Central memory CD4-positive, alpha-beta T cell (primary cell): ENCODE results near the gene GLRX3.
A peak's percentile ranks its signal among the peaks of the same experiment; 100 is the strongest.
"Not testable (repeated sequence)": the region's sequence is repeated elsewhere in the genome, so short reads cannot be mapped to it uniquely, and the experiment has no call there.

Experiments used
- DNase-seq: peaks from one replicate; pipeline ENCODE4 v3.0.0; 2022
- total RNA-seq, 3 experiments: gene quantifications; one replicate each; lab custom pipeline; 2026; lab: John Stamatoyannopoulos, UW

Gene GLRX3
- total RNA-seq, result 39.4 to 181 (median 49.4) reads per million in 3 experiments

GRCh38 chr10:130136226-130137089 is at the start of gene GLRX3:
GLRX3 (plus strand) TSS chr10:130136391; CDS start chr10:130136421, 30 bp downstream.
- peak; percentile 84 for DNase-seq

- not testable (repeated sequence) for DNase-seq
These were observed 45.6 kb upstream of the GLRX3 start for GRCh38 chr10:130090565-130090964.

- DNase-seq, result no peak
These were observed 36.8 kb upstream of the GLRX3 start for GRCh38 chr10:130099344-130099743.

- no peak for DNase-seq
These were observed 30.5 kb upstream of the GLRX3 start for GRCh38 chr10:130105724-130106123.

GRCh38 chr10:130108146-130108545 is 28.0 kb upstream of the GLRX3 start:
- not testable (repeated sequence) for DNase-seq

GRCh38 chr10:130108934-130109604 is 27.1 kb upstream of the GLRX3 start:
- no peak for DNase-seq

GRCh38 chr10:130109796-130110245 is 26.4 kb upstream of the GLRX3 start:
- peak; percentile 77 for DNase-seq

GRCh38 chr10:130110246-130111112 is 25.7 kb upstream of the GLRX3 start, which contains the start of gene C10orf143:
C10orf143 (minus strand) TSS chr10:130110830; CDS start chr10:130110772, 58 bp downstream.
- DNase-seq, result peak; percentile 98

GRCh38 chr10:130111113-130111851 is 24.9 kb upstream of the GLRX3 start:
- peak; percentile 97 for DNase-seq

- DNase-seq, result no peak
These were observed 24.4 kb upstream of the GLRX3 start for GRCh38 chr10:130111852-130112180.

GRCh38 chr10:130112821-130113220 is 23.4 kb upstream of the GLRX3 start:
- DNase-seq, result no peak

- DNase-seq, result not testable (repeated sequence)
These were observed 19.2 kb upstream of the GLRX3 start for GRCh38 chr10:130116942-130117341.

- DNase-seq, result not testable (repeated sequence)
These were observed 18.7 kb upstream of the GLRX3 start for GRCh38 chr10:130117535-130117934.

GRCh38 chr10:130121486-130122079 is 14.6 kb upstream of the GLRX3 start:
- DNase-seq, result no peak

- DNase-seq, result peak; percentile 44
These were observed 8.7 kb upstream of the GLRX3 start for GRCh38 chr10:130127364-130128061.

- no peak for DNase-seq
These were observed 8.0 kb upstream of the GLRX3 start for GRCh38 chr10:130128062-130128781.

- no peak for DNase-seq
These were observed 7.3 kb upstream of the GLRX3 start for GRCh38 chr10:130128922-130129321.

GRCh38 chr10:130135676-130136225 is 440 bp upstream of the GLRX3 start:
- no peak for DNase-seq

GRCh38 chr10:130137090-130137448 is 878 bp downstream of the GLRX3 start:
- no peak for DNase-seq
